Measurements from ENCODE around the gene DEPP1.
"Not testable (repeated sequence)": the region's sequence is repeated elsewhere in the genome, so short reads cannot be mapped to it uniquely, and the experiment has no call there.

- not testable (repeated sequence) for TF ChIP-seq POLR2A, CTCF (IDR thresholded peaks at IDR 0.05)
Observed at GRCh38 chr10:45014557-45014956, 35.9 kb upstream of the DEPP1 start.

Measured in lower leg skin (tissue), 3 donors.